ENCODE results near the gene XKR7.

Gene XKR7

DNA sequence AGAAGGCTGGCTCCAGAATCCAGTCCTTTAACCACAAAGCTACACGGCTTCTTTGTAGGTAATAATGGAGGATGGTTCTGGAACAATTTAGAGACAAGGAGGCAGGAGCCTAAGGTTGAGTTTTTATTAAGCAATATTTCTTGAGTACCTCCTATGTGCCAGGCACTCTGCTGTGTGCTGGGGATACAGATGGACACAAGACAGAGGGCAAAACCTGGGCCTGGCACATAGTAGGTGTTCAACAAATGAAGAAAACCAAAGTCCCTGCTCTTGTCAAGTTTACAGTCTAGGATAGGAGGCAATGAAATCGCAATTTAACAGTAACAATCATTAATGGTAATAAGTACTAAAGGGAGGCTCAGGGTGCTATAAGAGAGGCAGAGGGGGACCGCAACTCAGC is 59.7 kb downstream of the XKR7 start:
- no peak for ATAC-seq
- TF ChIP-seq, protein P1, sequence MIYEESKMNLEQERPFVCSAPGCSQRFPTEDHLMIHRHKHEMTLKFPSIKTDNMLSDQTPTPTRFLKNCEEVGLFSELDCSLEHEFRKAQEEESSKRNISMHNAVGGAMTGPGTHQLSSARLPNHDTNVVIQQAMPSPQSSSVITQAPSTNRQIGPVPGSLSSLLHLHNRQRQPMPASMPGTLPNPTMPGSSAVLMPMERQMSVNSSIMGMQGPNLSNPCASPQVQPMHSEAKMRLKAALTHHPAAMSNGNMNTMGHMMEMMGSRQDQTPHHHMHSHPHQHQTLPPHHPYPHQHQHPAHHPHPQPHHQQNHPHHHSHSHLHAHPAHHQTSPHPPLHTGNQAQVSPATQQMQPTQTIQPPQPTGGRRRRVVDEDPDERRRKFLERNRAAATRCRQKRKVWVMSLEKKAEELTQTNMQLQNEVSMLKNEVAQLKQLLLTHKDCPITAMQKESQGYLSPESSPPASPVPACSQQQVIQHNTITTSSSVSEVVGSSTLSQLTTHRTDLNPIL (CRISPR knock-in tag; IDR thresholded peaks at IDR 0.05; ENCODE audit: low read depth): no peak
- no peak for TF ChIP-seq ISL1 (CRISPR knock-in tag; IDR thresholded peaks at IDR 0.05)
- TF ChIP-seq, protein P2, sequence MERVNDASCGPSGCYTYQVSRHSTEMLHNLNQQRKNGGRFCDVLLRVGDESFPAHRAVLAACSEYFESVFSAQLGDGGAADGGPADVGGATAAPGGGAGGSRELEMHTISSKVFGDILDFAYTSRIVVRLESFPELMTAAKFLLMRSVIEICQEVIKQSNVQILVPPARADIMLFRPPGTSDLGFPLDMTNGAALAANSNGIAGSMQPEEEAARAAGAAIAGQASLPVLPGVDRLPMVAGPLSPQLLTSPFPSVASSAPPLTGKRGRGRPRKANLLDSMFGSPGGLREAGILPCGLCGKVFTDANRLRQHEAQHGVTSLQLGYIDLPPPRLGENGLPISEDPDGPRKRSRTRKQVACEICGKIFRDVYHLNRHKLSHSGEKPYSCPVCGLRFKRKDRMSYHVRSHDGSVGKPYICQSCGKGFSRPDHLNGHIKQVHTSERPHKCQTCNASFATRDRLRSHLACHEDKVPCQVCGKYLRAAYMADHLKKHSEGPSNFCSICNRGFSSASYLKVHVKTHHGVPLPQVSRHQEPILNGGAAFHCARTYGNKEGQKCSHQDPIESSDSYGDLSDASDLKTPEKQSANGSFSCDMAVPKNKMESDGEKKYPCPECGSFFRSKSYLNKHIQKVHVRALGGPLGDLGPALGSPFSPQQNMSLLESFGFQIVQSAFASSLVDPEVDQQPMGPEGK (CRISPR knock-in tag; IDR thresholded peaks at IDR 0.05; ENCODE audit: borderline replicate concordance): no peak
- TF ChIP-seq OSR1 (CRISPR knock-in tag; IDR thresholded peaks at IDR 0.05): no peak
- no peak for TF ChIP-seq BACH2 (CRISPR knock-in tag; IDR thresholded peaks at IDR 0.05; ENCODE audit: borderline replicate concordance)
- no peak for TF ChIP-seq RARB (CRISPR knock-in tag; IDR thresholded peaks at IDR 0.05)
- TF ChIP-seq PPARA (CRISPR knock-in tag; IDR thresholded peaks at IDR 0.05; ENCODE audit: borderline replicate concordance): no peak
- no peak for TF ChIP-seq TOX (CRISPR knock-in tag; IDR thresholded peaks at IDR 0.05; ENCODE audit: borderline replicate concordance)
- no peak for TF ChIP-seq ARNTL (CRISPR knock-in tag; IDR thresholded peaks at IDR 0.05; ENCODE audit: borderline replicate concordance, low read depth)
- TF ChIP-seq GLIS3 (CRISPR knock-in tag; IDR thresholded peaks at IDR 0.05): no peak
- TF ChIP-seq ZFP30 (CRISPR knock-in tag; IDR thresholded peaks at IDR 0.05): no peak
- TF ChIP-seq ESRRG (CRISPR knock-in tag; IDR thresholded peaks at IDR 0.05): no peak
- TF ChIP-seq, protein P3, sequence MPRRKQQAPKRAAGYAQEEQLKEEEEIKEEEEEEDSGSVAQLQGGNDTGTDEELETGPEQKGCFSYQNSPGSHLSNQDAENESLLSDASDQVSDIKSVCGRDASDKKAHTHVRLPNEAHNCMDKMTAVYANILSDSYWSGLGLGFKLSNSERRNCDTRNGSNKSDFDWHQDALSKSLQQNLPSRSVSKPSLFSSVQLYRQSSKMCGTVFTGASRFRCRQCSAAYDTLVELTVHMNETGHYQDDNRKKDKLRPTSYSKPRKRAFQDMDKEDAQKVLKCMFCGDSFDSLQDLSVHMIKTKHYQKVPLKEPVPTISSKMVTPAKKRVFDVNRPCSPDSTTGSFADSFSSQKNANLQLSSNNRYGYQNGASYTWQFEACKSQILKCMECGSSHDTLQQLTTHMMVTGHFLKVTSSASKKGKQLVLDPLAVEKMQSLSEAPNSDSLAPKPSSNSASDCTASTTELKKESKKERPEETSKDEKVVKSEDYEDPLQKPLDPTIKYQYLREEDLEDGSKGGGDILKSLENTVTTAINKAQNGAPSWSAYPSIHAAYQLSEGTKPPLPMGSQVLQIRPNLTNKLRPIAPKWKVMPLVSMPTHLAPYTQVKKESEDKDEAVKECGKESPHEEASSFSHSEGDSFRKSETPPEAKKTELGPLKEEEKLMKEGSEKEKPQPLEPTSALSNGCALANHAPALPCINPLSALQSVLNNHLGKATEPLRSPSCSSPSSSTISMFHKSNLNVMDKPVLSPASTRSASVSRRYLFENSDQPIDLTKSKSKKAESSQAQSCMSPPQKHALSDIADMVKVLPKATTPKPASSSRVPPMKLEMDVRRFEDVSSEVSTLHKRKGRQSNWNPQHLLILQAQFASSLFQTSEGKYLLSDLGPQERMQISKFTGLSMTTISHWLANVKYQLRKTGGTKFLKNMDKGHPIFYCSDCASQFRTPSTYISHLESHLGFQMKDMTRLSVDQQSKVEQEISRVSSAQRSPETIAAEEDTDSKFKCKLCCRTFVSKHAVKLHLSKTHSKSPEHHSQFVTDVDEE (CRISPR knock-in tag; IDR thresholded peaks at IDR 0.05): no peak
- TF ChIP-seq, protein P4, sequence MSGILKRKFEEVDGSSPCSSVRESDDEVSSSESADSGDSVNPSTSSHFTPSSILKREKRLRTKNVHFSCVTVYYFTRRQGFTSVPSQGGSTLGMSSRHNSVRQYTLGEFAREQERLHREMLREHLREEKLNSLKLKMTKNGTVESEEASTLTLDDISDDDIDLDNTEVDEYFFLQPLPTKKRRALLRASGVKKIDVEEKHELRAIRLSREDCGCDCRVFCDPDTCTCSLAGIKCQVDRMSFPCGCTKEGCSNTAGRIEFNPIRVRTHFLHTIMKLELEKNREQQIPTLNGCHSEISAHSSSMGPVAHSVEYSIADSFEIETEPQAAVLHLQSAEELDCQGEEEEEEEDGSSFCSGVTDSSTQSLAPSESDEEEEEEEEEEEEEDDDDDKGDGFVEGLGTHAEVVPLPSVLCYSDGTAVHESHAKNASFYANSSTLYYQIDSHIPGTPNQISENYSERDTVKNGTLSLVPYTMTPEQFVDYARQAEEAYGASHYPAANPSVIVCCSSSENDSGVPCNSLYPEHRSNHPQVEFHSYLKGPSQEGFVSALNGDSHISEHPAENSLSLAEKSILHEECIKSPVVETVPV (CRISPR knock-in tag; IDR thresholded peaks at IDR 0.05): no peak
- TF ChIP-seq ZC3H10 (CRISPR knock-in tag; IDR thresholded peaks at IDR 0.05): no peak
- TF ChIP-seq ZNF8 (CRISPR knock-in tag; IDR thresholded peaks at IDR 0.05): no peak
- TF ChIP-seq ZFP3 (CRISPR knock-in tag; IDR thresholded peaks at IDR 0.05): no peak
- TF ChIP-seq TCF4 (CRISPR knock-in tag; IDR thresholded peaks at IDR 0.05; ENCODE audit: borderline replicate concordance): no peak
- TF ChIP-seq ZNF565 (CRISPR knock-in tag; conservative IDR thresholded peaks at IDR 0.05; ENCODE audit: low read depth): no peak

DNA sequence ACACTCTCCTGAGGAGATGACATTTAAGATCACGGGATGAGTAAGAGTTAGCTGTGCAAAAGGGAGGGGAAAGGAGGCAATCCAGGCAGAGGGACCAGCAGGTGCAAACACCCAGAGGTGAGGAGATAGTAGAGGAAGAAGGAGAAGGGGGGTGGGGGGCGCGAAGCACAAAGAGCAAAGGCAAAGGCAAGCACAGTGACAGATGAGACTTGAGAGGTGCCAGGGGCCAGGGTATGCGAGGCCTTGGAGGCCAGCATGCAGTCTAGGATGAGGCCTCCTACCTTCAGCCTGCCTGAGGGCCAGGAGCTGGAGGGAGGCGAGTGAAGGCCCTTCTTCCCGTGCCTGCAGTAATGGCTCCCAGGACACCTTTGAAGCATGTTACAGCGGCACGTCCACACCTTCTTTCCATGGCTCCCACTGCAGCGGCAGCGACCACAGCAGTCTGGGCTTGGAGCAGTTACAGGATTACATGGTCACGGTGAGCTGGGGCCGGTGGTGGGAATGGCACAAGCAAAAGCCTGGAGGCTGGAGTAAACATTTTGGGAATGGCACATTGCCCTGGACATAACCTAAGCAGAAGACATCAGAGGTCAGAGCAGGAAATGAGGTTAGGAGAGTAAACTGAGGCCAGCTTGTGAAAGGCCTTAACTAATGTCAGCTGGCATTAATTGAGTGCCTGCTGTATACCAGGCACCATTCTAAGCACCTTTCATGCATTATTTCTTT is 60.9 kb downstream of the XKR7 start:
- peak; percentile 22; the same call in 2 of the 3 replicates for ATAC-seq
- TF ChIP-seq, protein P5, sequence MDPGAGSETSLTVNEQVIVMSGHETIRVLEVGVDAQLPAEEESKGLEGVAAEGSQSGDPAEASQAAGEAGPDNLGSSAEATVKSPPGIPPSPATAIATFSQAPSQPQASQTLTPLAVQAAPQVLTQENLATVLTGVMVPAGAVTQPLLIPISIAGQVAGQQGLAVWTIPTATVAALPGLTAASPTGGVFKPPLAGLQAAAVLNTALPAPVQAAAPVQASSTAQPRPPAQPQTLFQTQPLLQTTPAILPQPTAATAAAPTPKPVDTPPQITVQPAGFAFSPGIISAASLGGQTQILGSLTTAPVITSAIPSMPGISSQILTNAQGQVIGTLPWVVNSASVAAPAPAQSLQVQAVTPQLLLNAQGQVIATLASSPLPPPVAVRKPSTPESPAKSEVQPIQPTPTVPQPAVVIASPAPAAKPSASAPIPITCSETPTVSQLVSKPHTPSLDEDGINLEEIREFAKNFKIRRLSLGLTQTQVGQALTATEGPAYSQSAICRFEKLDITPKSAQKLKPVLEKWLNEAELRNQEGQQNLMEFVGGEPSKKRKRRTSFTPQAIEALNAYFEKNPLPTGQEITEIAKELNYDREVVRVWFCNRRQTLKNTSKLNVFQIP (CRISPR knock-in tag; IDR thresholded peaks at IDR 0.05; ENCODE audit: borderline replicate concordance, low read depth): no peak
- TF ChIP-seq SNAI2 (CRISPR knock-in tag; IDR thresholded peaks at IDR 0.05) (no peak), ARNTL (CRISPR knock-in tag; IDR thresholded peaks at IDR 0.05; ENCODE audit: borderline replicate concordance, low read depth) (no peak), GLIS3 (CRISPR knock-in tag; IDR thresholded peaks at IDR 0.05) (no peak), TCF4 (CRISPR knock-in tag; IDR thresholded peaks at IDR 0.05; ENCODE audit: borderline replicate concordance) (no peak)
- TF ChIP-seq, protein P3 (CRISPR knock-in tag; IDR thresholded peaks at IDR 0.05): no peak
- TF ChIP-seq, protein P2 (CRISPR knock-in tag; IDR thresholded peaks at IDR 0.05; ENCODE audit: borderline replicate concordance): no peak
